ENCODE measurements around the gene UNC5CL.

GRCh38 chr6:41077536-41077935 is 38.5 kb upstream of the UNC5CL start:
- TF ChIP-seq, protein P1, sequence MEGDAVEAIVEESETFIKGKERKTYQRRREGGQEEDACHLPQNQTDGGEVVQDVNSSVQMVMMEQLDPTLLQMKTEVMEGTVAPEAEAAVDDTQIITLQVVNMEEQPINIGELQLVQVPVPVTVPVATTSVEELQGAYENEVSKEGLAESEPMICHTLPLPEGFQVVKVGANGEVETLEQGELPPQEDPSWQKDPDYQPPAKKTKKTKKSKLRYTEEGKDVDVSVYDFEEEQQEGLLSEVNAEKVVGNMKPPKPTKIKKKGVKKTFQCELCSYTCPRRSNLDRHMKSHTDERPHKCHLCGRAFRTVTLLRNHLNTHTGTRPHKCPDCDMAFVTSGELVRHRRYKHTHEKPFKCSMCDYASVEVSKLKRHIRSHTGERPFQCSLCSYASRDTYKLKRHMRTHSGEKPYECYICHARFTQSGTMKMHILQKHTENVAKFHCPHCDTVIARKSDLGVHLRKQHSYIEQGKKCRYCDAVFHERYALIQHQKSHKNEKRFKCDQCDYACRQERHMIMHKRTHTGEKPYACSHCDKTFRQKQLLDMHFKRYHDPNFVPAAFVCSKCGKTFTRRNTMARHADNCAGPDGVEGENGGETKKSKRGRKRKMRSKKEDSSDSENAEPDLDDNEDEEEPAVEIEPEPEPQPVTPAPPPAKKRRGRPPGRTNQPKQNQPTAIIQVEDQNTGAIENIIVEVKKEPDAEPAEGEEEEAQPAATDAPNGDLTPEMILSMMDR (IDR thresholded peaks at IDR 0.05; ENCODE audit: insufficient read depth, low read length, poor library complexity, severe bottlenecking): no peak
- TF ChIP-seq EZH2phosphoT487 (conservative IDR thresholded peaks at IDR 0.05; ENCODE audit: low read length): no peak

Measured in SU-DHL-6 (cell line).